Gastrocnemius medialis (tissue), 4 donors: Measurements from ENCODE around the gene MGST1. TPM values are rescaled to one million over a fixed set of nuclear protein-coding genes. Genes with fewer than 3 reads are reported as not detected.
"Not testable (repeated sequence)": the region's sequence is repeated elsewhere in the genome, so short reads cannot be mapped to it uniquely, and the experiment has no call there.

ENCODE experiments used
- ATAC-seq, 2 donors: fragments of 150-250 bp; one replicate each; pipeline ENCODE4 v1.9.1; 2016
- DNase-seq, 2 donors: peaks; one replicate each; pipeline ENCODE4 v3.0.0-alpha.2; 2019
- H3K27ac ChIP-seq, 4 donors: fragments of 200-600 bp; sonication (generic); 1 replicate in 1 of 4; 2 replicates in 3 of 4; pipeline ENCODE4 v1.5.1; 2016 to 2018; ENCODE audit warnings: mild to moderate bottlenecking in 2 of 4, moderate library complexity in 1 of 4
- H3K27me3 ChIP-seq, 3 donors: fragments of 200-600 bp; sonication (generic) in 2 of 3; 1 replicate in 1 of 3; 2 replicates in 2 of 3; pipeline versions ENCODE4 v1.5.1 to v1.6.0; 2016 to 2019; ENCODE audit warnings: mild to moderate bottlenecking in 1 of 3, moderate library complexity in 1 of 3
- H3K36me3 ChIP-seq, 2 donors: fragments of 200-600 bp; sonication (generic) in 1 of 2; one replicate each; pipeline ENCODE4 v1.5.1; 2017 to 2018
- H3K4me1 ChIP-seq, 2 donors: fragments of 200-600 bp; sonication (generic) in 1 of 2; one replicate each; pipeline ENCODE4 v1.5.1; 2016 to 2017; ENCODE audit warnings: mild to moderate bottlenecking in 2 of 2
- H3K4me3 ChIP-seq, 4 donors: fragments of 200-600 bp; sonication (generic) in 3 of 4; 1 replicate in 1 of 4; 2 replicates in 3 of 4; pipeline ENCODE4 v1.5.1; 2016 to 2019; ENCODE audit warnings: mild to moderate bottlenecking in 2 of 4
- H3K9me3 ChIP-seq, 3 donors: fragments of 200-600 bp; sonication (generic) in 2 of 3; 1 replicate in 1 of 3; 2 replicates in 2 of 3; pipeline ENCODE4 v1.5.1; 2016 to 2019
- POLR2A ChIP-seq, 2 donors: fragments of 450-650 bp; IDR thresholded peaks; one replicate each; pipeline ENCODE4 v1.6.1; 2017; ENCODE audit warnings: antibody characterized with exemption in 2 of 2, mild to moderate bottlenecking in 2 of 2, moderate library complexity in 2 of 2
- in situ Hi-C, 4 donors: fragments of 200-750 bp; cut with MboI; loops; one replicate each; pipeline versions ENCODE4 v1.15.0 to v1.8.0; 2017; ENCODE audit warnings: low sequenced_read_pairs in 4 of 4
- intact Hi-C: fragments of 100-400 bp; cut with DNase I; formaldehyde crosslinking; loops from one replicate; pipeline ENCODE4 v1.15.1; 2023; ENCODE audit warnings: low total_unique reads
- total RNA-seq, 4 donors: library from RNA; depleted of rRNA; stranded (reverse); fragments of >200 nt; gene quantifications; one replicate each; pipeline versions ENCODE4 v1.1.0 to v1.2.3, GENCODE V29; 2016
- TF ChIP-seq, protein P1 (sequence below), 5 experiments: fragments of 450-650 bp in 3 of 5; fragments of 200-600 bp in 2 of 5; sonication (generic) in 2 of 5; IDR thresholded peaks in 4 of 5; conservative IDR thresholded peaks in 1 of 5; 1 replicate in 4 of 5; 2 replicates in 1 of 5; pipeline ENCODE4 v1.5.1; 2016 to 2019; ENCODE audit warnings: antibody characterized with exemption in 5 of 5, mild to moderate bottlenecking in 3 of 5, moderate library complexity in 3 of 5

The MGST1 gene
- total RNA-seq, 4 donors from 2014 or later: 11.8 to 29.5 (median 18.6) TPM

DNA sequence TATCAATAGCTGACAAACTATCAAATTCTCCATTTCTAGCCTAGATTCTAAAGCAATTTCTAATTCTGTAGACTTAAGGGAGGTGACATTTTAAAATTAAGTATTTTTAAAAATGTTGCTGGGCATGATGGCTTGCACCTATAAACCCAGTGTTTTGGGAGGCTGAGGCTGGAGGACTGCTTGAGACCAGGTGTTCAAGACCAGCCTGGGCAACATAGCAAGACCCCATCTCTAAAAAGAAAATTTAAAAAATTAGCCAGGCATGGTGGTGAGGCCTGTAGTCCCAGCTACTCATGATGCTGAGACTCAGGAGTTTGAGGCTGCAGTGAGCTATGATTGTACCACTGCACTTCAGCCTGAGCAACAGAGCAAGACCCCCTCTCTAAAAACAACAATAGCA lies 15.1 kb downstream of the MGST1 start:
- ATAC-seq: no peak
- no peak for TF ChIP-seq POLR2A (IDR thresholded peaks at IDR 0.05)
- TF ChIP-seq, protein P1, sequence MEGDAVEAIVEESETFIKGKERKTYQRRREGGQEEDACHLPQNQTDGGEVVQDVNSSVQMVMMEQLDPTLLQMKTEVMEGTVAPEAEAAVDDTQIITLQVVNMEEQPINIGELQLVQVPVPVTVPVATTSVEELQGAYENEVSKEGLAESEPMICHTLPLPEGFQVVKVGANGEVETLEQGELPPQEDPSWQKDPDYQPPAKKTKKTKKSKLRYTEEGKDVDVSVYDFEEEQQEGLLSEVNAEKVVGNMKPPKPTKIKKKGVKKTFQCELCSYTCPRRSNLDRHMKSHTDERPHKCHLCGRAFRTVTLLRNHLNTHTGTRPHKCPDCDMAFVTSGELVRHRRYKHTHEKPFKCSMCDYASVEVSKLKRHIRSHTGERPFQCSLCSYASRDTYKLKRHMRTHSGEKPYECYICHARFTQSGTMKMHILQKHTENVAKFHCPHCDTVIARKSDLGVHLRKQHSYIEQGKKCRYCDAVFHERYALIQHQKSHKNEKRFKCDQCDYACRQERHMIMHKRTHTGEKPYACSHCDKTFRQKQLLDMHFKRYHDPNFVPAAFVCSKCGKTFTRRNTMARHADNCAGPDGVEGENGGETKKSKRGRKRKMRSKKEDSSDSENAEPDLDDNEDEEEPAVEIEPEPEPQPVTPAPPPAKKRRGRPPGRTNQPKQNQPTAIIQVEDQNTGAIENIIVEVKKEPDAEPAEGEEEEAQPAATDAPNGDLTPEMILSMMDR (IDR thresholded peaks at IDR 0.05 in 4 of 5, conservative IDR thresholded peaks at IDR 0.05 in 1 of 5): no peak
- in situ Hi-C loops: no loop called here

GRCh38 chr12:16369156-16369555 lies 21.7 kb downstream of the MGST1 start:
- H3K27me3 ChIP-seq: no peaks in the 10 kb centered on the region
- no peak overlapping the region for H3K4me3 ChIP-seq
- H3K4me1 ChIP-seq: no peaks in the 10 kb centered on the region
- TF ChIP-seq, protein P1 (IDR thresholded peaks at IDR 0.05 in 4 of 5, conservative IDR thresholded peaks at IDR 0.05 in 1 of 5): no peak
- no peak for TF ChIP-seq POLR2A (IDR thresholded peaks at IDR 0.05)
- DNase-seq (no peak), ATAC-seq (no peak)
- H3K36me3 ChIP-seq: no peaks in the 10 kb centered on the region
- H3K9me3 ChIP-seq: no peaks in the 10 kb centered on the region
- intact Hi-C loops: no loop called here
- H3K27ac ChIP-seq: no peak overlapping the region
- in situ Hi-C loops: no loop called here

More for the DNA sequence above, 15.1 kb downstream of the MGST1 start:
- Histone ChIP-seq H3K36me3 (no peaks in the 10 kb centered on the region), H3K9me3 (no peaks in the 10 kb centered on the region), H3K4me3 (no peak overlapping the region), H3K27me3 (no peaks in the 10 kb centered on the region), H3K27ac (no peak overlapping the region), H3K4me1 (no peaks in the 10 kb centered on the region)
- no peak for DNase-seq
- intact Hi-C loops: no loop called here

- ATAC-seq (no peak), DNase-seq (no peak)
- no peak overlapping the region for H3K4me3 ChIP-seq
- no peak overlapping the region for H3K27ac ChIP-seq
- H3K36me3 ChIP-seq: no peaks in the 10 kb centered on the region
- in situ Hi-C loops: no loop called here
- no peaks in the 10 kb centered on the region for H3K27me3 ChIP-seq
- TF ChIP-seq, protein P1 (IDR thresholded peaks at IDR 0.05 in 4 of 5, conservative IDR thresholded peaks at IDR 0.05 in 1 of 5): no peak
- TF ChIP-seq POLR2A (IDR thresholded peaks at IDR 0.05): no peak
- intact Hi-C loops: no loop called here
- H3K4me1 ChIP-seq: no peaks in the 10 kb centered on the region
- H3K9me3 ChIP-seq: no peaks in the 10 kb centered on the region
Measured at GRCh38 chr12:16370096-16370495, 22.7 kb downstream of the MGST1 start.

- H3K9me3 ChIP-seq, H3K4me3 ChIP-seq, intact Hi-C loops: not testable (repeated sequence)
Measured at GRCh38 chr12:16382652-16383312, 35.3 kb downstream of the MGST1 start.

DNA sequence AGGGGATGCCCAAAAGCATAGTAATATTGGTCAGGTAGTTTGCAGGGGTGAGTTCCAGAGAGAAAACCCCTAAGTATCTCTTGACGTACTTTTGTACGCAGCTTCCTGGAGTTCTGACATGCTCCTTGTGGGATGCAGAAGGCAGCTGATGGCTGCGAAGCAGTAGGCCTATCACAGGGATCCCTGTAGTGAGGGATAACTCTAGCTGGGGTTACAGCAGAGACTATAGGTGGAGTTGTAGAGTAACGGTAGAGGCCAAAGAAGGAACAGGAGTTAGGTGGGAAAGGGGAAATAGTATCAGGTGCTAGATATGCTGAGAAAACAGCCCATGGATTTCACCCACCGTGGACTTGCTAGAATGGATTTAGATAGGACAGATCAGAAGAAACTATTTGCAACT lies 37.3 kb downstream of the MGST1 start:
- ATAC-seq (no peak), DNase-seq (no peak)
- in situ Hi-C loops: no loop called here
- Histone ChIP-seq H3K4me1 (no peaks in the 10 kb centered on the region), H3K9me3 (no peaks in the 10 kb centered on the region), H3K27ac (no peak overlapping the region), H3K4me3 (no peak overlapping the region), H3K27me3 (no peaks in the 10 kb centered on the region), H3K36me3 (no peaks in the 10 kb centered on the region)
- intact Hi-C loops: no loop called here
- TF ChIP-seq POLR2A (IDR thresholded peaks at IDR 0.05): no peak
- TF ChIP-seq, protein P1 (IDR thresholded peaks at IDR 0.05 in 4 of 5, conservative IDR thresholded peaks at IDR 0.05 in 1 of 5): no peak

More at GRCh38 chr12:16382652-16383312, 35.3 kb downstream of the MGST1 start:
- H3K36me3 ChIP-seq, H3K27me3 ChIP-seq, in situ Hi-C loops, DNase-seq, H3K4me1 ChIP-seq, ATAC-seq, H3K27ac ChIP-seq: not testable (repeated sequence)
